Lower lobe of right lung (tissue), 2 donors: ENCODE measurements around the gene SFTPA1. TPM values are rescaled to one million over a fixed set of nuclear protein-coding genes. Genes with fewer than 3 reads are reported as not detected.
A peak's percentile ranks its signal among the peaks of the same experiment; 100 is the strongest.
"Not testable (repeated sequence)": the region's sequence is repeated elsewhere in the genome, so short reads cannot be mapped to it uniquely, and the experiment has no call there.

Source experiments
- ATAC-seq, 2 donors: fragments of 200-7000 bp; cut with Tn5 transposase; one replicate each; pipeline ENCODE4 v1.9.1; 2020 to 2022; ENCODE audit warnings: mild to moderate bottlenecking in 2 of 2, moderate library complexity in 2 of 2
- DNase-seq: peaks from one replicate; pipeline ENCODE4 v3.0.0-alpha.2; 2020
- H3K27ac ChIP-seq: fragments of 200-600 bp; one replicate; pipeline ENCODE4 v1.8.0; 2022
- H3K27me3 ChIP-seq: fragments of 200-600 bp; one replicate; pipeline ENCODE4 v1.8.0; 2022; ENCODE audit warnings: low read depth
- H3K36me3 ChIP-seq: fragments of 200-600 bp; one replicate; pipeline ENCODE4 v1.8.0; 2022; ENCODE audit warnings: mild to moderate bottlenecking
- H3K4me1 ChIP-seq: fragments of 200-600 bp; one replicate; pipeline ENCODE4 v1.8.0; 2022
- H3K4me3 ChIP-seq: fragments of 200-600 bp; one replicate; pipeline ENCODE4 v1.8.0; 2022; ENCODE audit warnings: mild to moderate bottlenecking
- H3K9me3 ChIP-seq: fragments of 200-600 bp; one replicate; pipeline ENCODE4 v1.8.0; 2022
- CTCF ChIP-seq: fragments of 200-600 bp; IDR thresholded peaks from one replicate; pipeline ENCODE4 v1.8.0; 2022; ENCODE audit warnings: antibody characterized with exemption, mild to moderate bottlenecking
- intact Hi-C: fragments of 100-400 bp; cut with DNase I; formaldehyde crosslinking; loops from one replicate; pipeline ENCODE4 v1.11.0; 2022
- total RNA-seq: library from RNA; stranded (reverse); fragmentation: NEBNext Ultra II Directional; extraction: Animal tissue kit (Norgen Biotek cat#: 25700); gene quantifications from one replicate; pipeline ENCODE4 v1.2.1, GENCODE V29; 2021
- donor health status: DM: no; HTN: yes; CAD: no; lungs with severe emphysema.

The SFTPA1 gene
- total RNA-seq, 1 donor from 2014 or later = 10,352 TPM

DNA sequence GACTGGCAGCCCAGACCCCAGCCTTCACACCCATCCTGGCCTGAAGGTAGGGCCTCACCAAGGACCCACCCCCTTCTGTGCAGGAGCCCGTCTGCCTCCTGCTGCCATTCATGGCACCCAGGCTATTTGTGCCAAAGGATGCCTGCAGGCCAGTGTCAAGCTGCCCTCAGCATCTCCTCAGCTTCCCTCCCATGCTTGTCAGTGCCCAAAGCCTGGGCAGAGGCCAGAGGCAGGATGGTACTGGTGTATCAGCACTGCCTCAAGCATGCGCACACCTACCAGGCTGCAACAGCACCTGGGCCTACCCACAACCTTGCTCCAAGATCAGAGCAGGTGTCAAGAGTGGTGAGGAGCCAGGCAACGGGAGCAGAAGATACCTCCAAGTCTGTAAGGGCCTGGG lies 27.6 kb downstream of the SFTPA1 start:
- DNase-seq (no peak), ATAC-seq (peak in 1 of 2 donors; percentile 30)
- intact Hi-C loops = no loop called here
- Histone ChIP-seq H3K4me3 (no peak overlapping the region), H3K4me1 (no peaks in the 10 kb centered on the region), H3K36me3 (no peaks in the 10 kb centered on the region), H3K27ac (no peak overlapping the region), H3K9me3 (no peaks in the 10 kb centered on the region), H3K27me3 (no peaks in the 10 kb centered on the region)
- no peak for TF ChIP-seq CTCF

GRCh38 chr10:79652695-79653094 lies 42.0 kb downstream of the SFTPA1 start:
- H3K27ac ChIP-seq, ATAC-seq, H3K9me3 ChIP-seq, intact Hi-C loops, H3K4me3 ChIP-seq, DNase-seq, H3K36me3 ChIP-seq, H3K4me1 ChIP-seq, H3K27me3 ChIP-seq: not testable (repeated sequence)

- H3K9me3 ChIP-seq, DNase-seq, H3K4me3 ChIP-seq, H3K27me3 ChIP-seq, intact Hi-C loops, H3K27ac ChIP-seq, H3K4me1 ChIP-seq, H3K36me3 ChIP-seq, ATAC-seq: not testable (repeated sequence)
Measured at GRCh38 chr10:79663287-79663686, 52.5 kb downstream of the SFTPA1 start.

GRCh38 chr10:79664686-79665085 lies 53.9 kb downstream of the SFTPA1 start:
- H3K36me3 ChIP-seq, H3K27me3 ChIP-seq, DNase-seq, ATAC-seq, H3K27ac ChIP-seq, H3K9me3 ChIP-seq, H3K4me3 ChIP-seq, intact Hi-C loops, H3K4me1 ChIP-seq: not testable (repeated sequence)

Other genes starting within 250 kb of the SFTPA1 start
- 34.7 TPM for gene ZCCHC24, start 165.3 kb upstream of the SFTPA1 start, total RNA-seq
- not detected for gene EIF5AL1, start 98.4 kb upstream of the SFTPA1 start, total RNA-seq
- 14,717 TPM for gene SFTPA2, start 50.5 kb upstream of the SFTPA1 start, total RNA-seq
- 2.5 TPM for gene NUTM2B, start 92.3 kb downstream of the SFTPA1 start, total RNA-seq
- gene NUTM2E, start 215.8 kb downstream of the SFTPA1 start, total RNA-seq = not detected